GM12878 (cell line): ENCODE data around the gene CTRL. TPM values are rescaled to one million over a fixed set of nuclear protein-coding genes. Genes with fewer than 3 reads are reported as not detected.

Experiments
- ATAC-seq: fragments of 200-7000 bp; cut with Tn5 transposase; 3 replicates; pipeline ENCODE4 v1.9.1; 2020; ENCODE audit warnings: mild to moderate bottlenecking, moderate library complexity
- BruUV-seq: library from RNA; stranded (reverse); fragments of 400-500 nt; replicated peaks from 2 replicates; lab custom pipeline; 2021; lab: Mats Ljungman, UMichigan
- CTCF ChIA-PET: fragments of 300-600 bp; sonication (Branson Sonifier 250); formaldehyde crosslinking; extraction: SDS; loops from one replicate; lab custom pipeline; 2021; ENCODE audit warnings: inconsistent platforms; lab: Yijun Ruan, JAX
- POLR2A ChIA-PET: fragments of 350-600 bp; formaldehyde crosslinking; extraction: SDS; loops from one replicate; lab custom pipeline; 2021; ENCODE audit warnings: inconsistent platforms; lab: Charles Lee
- RAD21 ChIA-PET: fragments of 300-600 bp; sonication (Branson Sonifier 250); formaldehyde crosslinking; loops from one replicate; lab custom pipeline; 2023; ENCODE audit warnings: antibody characterized with exemption; ENCODE audit not compliant: unreplicated experiment; lab: Charles Lee
- SMC1A ChIA-PET: fragments of 300-600 bp; sonication (Branson Sonifier 250); formaldehyde crosslinking; loops from one replicate; lab custom pipeline; 2023; ENCODE audit not compliant: unreplicated experiment, uncharacterized antibody; lab: Charles Lee
- DNase-seq: peaks from one replicate; pipeline ENCODE4 v3.0.0-alpha.2; 2011; ENCODE audit warnings: low read depth, low spot score
- FAIRE-seq: peaks from 3 replicates; lab custom pipeline; 2011; peaks lifted over from hg19 to GRCh38; lab: Jason Lieb, UNC
- H2AFZ ChIP-seq: 2 replicates; pipeline ENCODE4 v1.6.0; 2011; ENCODE audit warnings: low read depth, low read length, control low read depth; ENCODE audit not compliant: control insufficient read depth
- H3K27ac ChIP-seq: 2 replicates; pipeline ENCODE4 v1.5.1; 2011; ENCODE audit warnings: control low read depth; ENCODE audit not compliant: control insufficient read depth, insufficient read depth
- H3K27me3 ChIP-seq, 2 experiments: replicated peaks in 1 of 2; 2 replicates each; pipeline versions ENCODE4 v1.6.0 to v1.6.1; 2011; ENCODE audit warnings: low read length in 1 of 2; ENCODE audit not compliant: control insufficient read depth in 2 of 2, insufficient read depth in 2 of 2
- H3K36me3 ChIP-seq, 2 experiments: 2 replicates each; pipeline ENCODE4 v1.5.1; 2011; ENCODE audit warnings: low read length in 1 of 2; ENCODE audit not compliant: control insufficient read depth in 2 of 2, insufficient read depth in 2 of 2
- H3K4me1 ChIP-seq: 2 replicates; pipeline ENCODE4 v1.6.1; 2011; ENCODE audit warnings: mild to moderate bottlenecking, low read length, moderate library complexity, mixed read lengths; ENCODE audit not compliant: control insufficient read depth, insufficient read depth
- H3K4me2 ChIP-seq: 2 replicates; pipeline ENCODE4 v1.6.0; 2011; ENCODE audit warnings: control low read depth; ENCODE audit not compliant: control insufficient read depth, insufficient read depth
- H3K4me3 ChIP-seq: fragments of 200-600 bp; sonication (generic); 2 replicates; pipeline ENCODE4 v1.5.1; 2016
- H3K79me2 ChIP-seq: 2 replicates; pipeline ENCODE4 v1.6.0; 2011; ENCODE audit warnings: low read length; ENCODE audit not compliant: control insufficient read depth, insufficient read depth
- H3K9ac ChIP-seq: 2 replicates; pipeline ENCODE4 v1.8.0; 2011; ENCODE audit warnings: low read length, control low read depth, mixed read lengths; ENCODE audit not compliant: control insufficient read depth, insufficient read depth
- H3K9me3 ChIP-seq: replicated peaks from 3 replicates; pipeline ENCODE4 v1.5.1; 2011; ENCODE audit warnings: mild to moderate bottlenecking, low read length; ENCODE audit not compliant: control insufficient read depth, insufficient read depth
- H4K20me1 ChIP-seq: 2 replicates; pipeline ENCODE4 v1.6.0; 2011; ENCODE audit not compliant: control insufficient read depth, insufficient read depth
- EGR1 ChIP-seq, 2 experiments: IDR thresholded peaks; 1 replicate in 1 of 2; 2 replicates in 1 of 2; pipeline ENCODE4 v1.6.1; 2011 to 2012; ENCODE audit warnings: low read depth in 2 of 2, low read length in 2 of 2, borderline replicate concordance in 1 of 2, mild to moderate bottlenecking in 1 of 2, moderate library complexity in 1 of 2
- GATAD2B ChIP-seq: fragments of 450-650 bp; conservative IDR thresholded peaks from 2 replicates; pipeline ENCODE4 v1.6.1; 2017; ENCODE audit warnings: low read depth, mild to moderate bottlenecking, moderate library complexity
- HDGF ChIP-seq: fragments of 450-650 bp; IDR thresholded peaks from 2 replicates; pipeline ENCODE4 v1.6.1; 2016; ENCODE audit warnings: antibody characterized with exemption
- IRF4 ChIP-seq: IDR thresholded peaks from 2 replicates; pipeline ENCODE4 v1.6.1; 2011; ENCODE audit warnings: low read depth, low read length
- JUNB ChIP-seq: IDR thresholded peaks from 2 replicates; pipeline ENCODE4 v1.6.1; 2016; ENCODE audit warnings: antibody characterized with exemption, mild to moderate bottlenecking
- NFIC ChIP-seq: IDR thresholded peaks from 2 replicates; pipeline ENCODE4 v1.6.1; 2012; ENCODE audit warnings: low read depth, mild to moderate bottlenecking, inconsistent platforms, low read length, moderate library complexity
- PAX5 ChIP-seq: IDR thresholded peaks from 2 replicates; pipeline ENCODE4 v1.6.1; 2011; ENCODE audit warnings: low read depth, low read length, borderline replicate concordance
- POLR2A ChIP-seq: IDR thresholded peaks from 2 replicates; pipeline ENCODE4 v1.6.1; 2011; ENCODE audit warnings: low read depth, mild to moderate bottlenecking, low read length
- RCOR1 ChIP-seq: conservative IDR thresholded peaks from 2 replicates; pipeline ENCODE4 v1.6.1; 2012; ENCODE audit warnings: low read depth, low read length, improper control_type of control experiment
- TAF1 ChIP-seq: IDR thresholded peaks from 2 replicates; pipeline ENCODE4 v1.6.1; 2011; ENCODE audit warnings: mild to moderate bottlenecking, low read depth, low read length, borderline replicate concordance
- TARDBP ChIP-seq: IDR thresholded peaks from 2 replicates; pipeline ENCODE4 v1.6.1; 2016; ENCODE audit warnings: borderline replicate concordance
- TCF3 ChIP-seq: IDR thresholded peaks from 2 replicates; pipeline ENCODE4 v1.6.1; 2012; ENCODE audit warnings: low read depth, mild to moderate bottlenecking, low read length, borderline replicate concordance; ENCODE audit not compliant: insufficient read depth
- WRNIP1 ChIP-seq: IDR thresholded peaks from 2 replicates; pipeline ENCODE4 v1.6.1; 2011; ENCODE audit warnings: low read depth, low read length, improper control_type of control experiment, borderline replicate concordance
- ZBED1 ChIP-seq: IDR thresholded peaks from 2 replicates; pipeline ENCODE4 v1.6.1; 2016; ENCODE audit warnings: borderline replicate concordance
- ZNF24 ChIP-seq: fragments of 450-650 bp; IDR thresholded peaks from 2 replicates; pipeline ENCODE4 v1.6.1; 2017; ENCODE audit warnings: antibody characterized with exemption, mild to moderate bottlenecking
- WGBS: methylation state at CpG from one replicate; pipeline ENCODE4 v1.1.6; 2016; ENCODE audit warnings: low lambda C conversion rate; ENCODE audit not compliant: insufficient replicate concordance, insufficient coverage; ENCODE audit errors: missing lambda C conversion rate; 5-methylcytosine and 5-hydroxymethylcytosine counted together
- in situ Hi-C: fragments of 300-500 bp; cut with MboI; formaldehyde crosslinking; loops from 9 replicates; pipeline ENCODE4 v1.14.3; 2018; ENCODE audit warnings: mixed read lengths
- intact Hi-C: fragments of 100-400 bp; cut with micrococcal nuclease; formaldehyde crosslinking; loops from one replicate; pipeline ENCODE4 v1.14.2; 2022; ENCODE audit not compliant: unreplicated experiment
- polyA plus RNA-seq, 11 experiments: library from polyadenylated mRNA; depleted of rRNA in 4 of 11; unstranded in 6 of 11; stranded (reverse) in 5 of 11; fragments of >200 nt; fragmentation: Nextera tagmentation in 4 of 11; fragmentation: Illumina TruSeq in 1 of 11; extraction: Ambion mirVana in 4 of 11; extraction: Trizol in 1 of 11; gene quantifications; 1 replicate in 1 of 11; 2 replicates in 10 of 11; pipeline versions ENCODE4 v1.2.1 to v1.2.3, GENCODE V29; 2011 to 2016; ENCODE audit warnings: inconsistent platforms in 2 of 11, missing spikeins in 2 of 11, low read depth in 1 of 11
- total RNA-seq, 4 experiments: library from RNA; depleted of rRNA in 3 of 4; stranded (reverse); fragments of >200 nt in 3 of 4; fragmentation: Illumina TruSeq in 1 of 4; extraction: Trizol in 1 of 4; gene quantifications; 2 replicates each; pipeline versions ENCODE4 v1.2.1 to v1.2.3, GENCODE V29; 2013 to 2021
- TF ChIP-seq, protein P1 (sequence below): fragments of 450-650 bp; IDR thresholded peaks from 2 replicates; pipeline ENCODE4 v1.6.1; 2016; ENCODE audit warnings: mild to moderate bottlenecking
- TF ChIP-seq, protein P2 (sequence below): IDR thresholded peaks from 2 replicates; pipeline ENCODE4 v1.6.1; 2012; ENCODE audit warnings: low read length, inconsistent platforms

CTRL gene
- total and polyA plus RNA-seq, 10 of the 15 experiments (the other 5 are each of a cell fraction or from before 2014, with no cell fraction given) = 1.1 to 4.9 (median 2.6) TPM

DNA sequence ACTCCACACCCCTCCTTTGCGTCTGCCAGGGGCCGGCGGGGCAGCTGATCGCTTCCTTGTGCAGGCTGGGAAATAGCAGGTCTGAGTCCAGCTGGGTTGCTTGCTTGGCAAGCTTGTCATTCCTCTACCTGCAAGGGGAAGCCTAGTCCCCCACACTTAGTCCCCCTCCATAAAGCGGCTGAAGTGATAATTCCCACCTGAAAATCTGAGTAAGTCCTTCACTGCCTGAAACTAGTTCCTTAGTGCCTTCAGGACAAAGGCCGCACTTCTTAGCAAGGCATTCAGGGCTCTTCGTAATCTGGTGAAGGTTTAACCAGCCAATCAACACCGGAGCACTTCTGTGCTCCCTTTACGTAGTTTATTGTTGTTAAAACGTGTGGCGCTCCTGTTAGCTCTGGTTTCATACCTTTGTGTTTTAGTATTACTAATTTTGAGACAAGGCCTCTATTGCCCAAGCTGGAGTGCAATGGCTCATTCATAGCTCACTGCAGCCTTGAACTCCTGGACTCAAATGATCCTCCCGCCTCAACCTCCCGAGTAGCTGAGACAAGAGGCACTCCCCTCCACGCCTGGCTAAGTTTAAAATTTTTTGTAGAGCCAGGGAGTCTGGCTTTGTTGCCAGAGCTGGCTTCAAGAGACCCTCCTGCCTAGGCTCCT lies 37.8 kb downstream of the CTRL start:
- RAD21 ChIA-PET = interaction anchor here (1.5 kb wide), 1 partner anchor 20 kb away, joined by 3 read pairs; no protein-coding TSS in a partner anchor
- Histone ChIP-seq H4K20me1 (no peaks in the 10 kb centered on the region), H3K79me2 (peaks cover 24% of the 10 kb centered on the region), H3K9ac (peak overlapping the region; percentile 86), H3K27me3 (no peaks in the 10 kb centered on the region), H3K27ac (peak overlapping the region; percentile 79), H3K4me1 (peaks cover 7% of the 10 kb centered on the region), H3K4me2 (peak overlapping the region; percentile 79), H3K9me3 (no peaks in the 10 kb centered on the region), H3K36me3 (no peaks in the 10 kb centered on the region; a peak in 1 of 4 replicates), H3K4me3 (peak overlapping the region; percentile 83), H2AFZ (peak overlapping the region; percentile 87)
- in situ Hi-C loops (no loop called here), intact Hi-C loops (loop anchor here (5.0 kb wide), 1 partner anchor 33 kb away; no protein-coding TSS in a partner anchor)
- POLR2A ChIA-PET = interaction anchor here (0.5 to 1.1 kb wide), 2 partner anchors 48 to 856 kb away, joined by 3 to 4 read pairs; partner anchors contain the start of gene NUTF2
- ATAC-seq = no peak
- CTCF ChIA-PET = interaction anchor here (1.2 to 3.4 kb wide), 2 partner anchors 10 to 43 kb away, joined by 3 to 27 read pairs; partner anchors contain the start of genes NRN1L and PSMB10
- BruUV-seq = no TSS peak
- no peak for DNase-seq
- SMC1A ChIA-PET = interaction anchor here (1.1 to 3.0 kb wide), 3 partner anchors 10 to 48 kb away, joined by 4 to 14 read pairs (median 4); partner anchors contain the start of gene NUTF2
- no peak for TF ChIP-seq ZBED1
- no peak for TF ChIP-seq WRNIP1
- no peak for TF ChIP-seq HDGF
- no peak for TF ChIP-seq PAX5
- TF ChIP-seq ZNF24 = no peak
- no peak for TF ChIP-seq RCOR1
- no peak for TF ChIP-seq IRF4
- no peak for TF ChIP-seq NFIC
- TF ChIP-seq, protein P1, sequence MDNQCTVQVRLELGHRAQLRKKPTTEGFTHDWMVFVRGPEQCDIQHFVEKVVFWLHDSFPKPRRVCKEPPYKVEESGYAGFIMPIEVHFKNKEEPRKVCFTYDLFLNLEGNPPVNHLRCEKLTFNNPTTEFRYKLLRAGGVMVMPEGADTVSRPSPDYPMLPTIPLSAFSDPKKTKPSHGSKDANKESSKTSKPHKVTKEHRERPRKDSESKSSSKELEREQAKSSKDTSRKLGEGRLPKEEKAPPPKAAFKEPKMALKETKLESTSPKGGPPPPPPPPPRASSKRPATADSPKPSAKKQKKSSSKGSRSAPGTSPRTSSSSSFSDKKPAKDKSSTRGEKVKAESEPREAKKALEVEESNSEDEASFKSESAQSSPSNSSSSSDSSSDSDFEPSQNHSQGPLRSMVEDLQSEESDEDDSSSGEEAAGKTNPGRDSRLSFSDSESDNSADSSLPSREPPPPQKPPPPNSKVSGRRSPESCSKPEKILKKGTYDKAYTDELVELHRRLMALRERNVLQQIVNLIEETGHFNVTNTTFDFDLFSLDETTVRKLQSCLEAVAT = no peak
- no peak for TF ChIP-seq TARDBP
- TF ChIP-seq TCF3 = no peak
- no peak for TF ChIP-seq POLR2A
- no peak for TF ChIP-seq EGR1 (IDR thresholded peaks at IDR 0.05; ENCODE audit: borderline replicate concordance in 1 of 2, low read depth in 2 of 2, low read length in 2 of 2)
- no peak for TF ChIP-seq GATAD2B
- TF ChIP-seq, protein P2, sequence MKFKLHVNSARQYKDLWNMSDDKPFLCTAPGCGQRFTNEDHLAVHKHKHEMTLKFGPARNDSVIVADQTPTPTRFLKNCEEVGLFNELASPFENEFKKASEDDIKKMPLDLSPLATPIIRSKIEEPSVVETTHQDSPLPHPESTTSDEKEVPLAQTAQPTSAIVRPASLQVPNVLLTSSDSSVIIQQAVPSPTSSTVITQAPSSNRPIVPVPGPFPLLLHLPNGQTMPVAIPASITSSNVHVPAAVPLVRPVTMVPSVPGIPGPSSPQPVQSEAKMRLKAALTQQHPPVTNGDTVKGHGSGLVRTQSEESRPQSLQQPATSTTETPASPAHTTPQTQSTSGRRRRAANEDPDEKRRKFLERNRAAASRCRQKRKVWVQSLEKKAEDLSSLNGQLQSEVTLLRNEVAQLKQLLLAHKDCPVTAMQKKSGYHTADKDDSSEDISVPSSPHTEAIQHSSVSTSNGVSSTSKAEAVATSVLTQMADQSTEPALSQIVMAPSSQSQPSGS = no peak
- TF ChIP-seq TAF1 = no peak
- no peak for TF ChIP-seq JUNB
- 24% methylated on average over 14 of the region's 14 CpGs for WGBS
- FAIRE-seq = no peak
